WTC11 (cell line): ENCODE data around the gene TRIM44.

Source experiments
- MXD4 ChIP-seq: fragments of 250-450 bp; sonication (Bioruptor Pico); IDR thresholded peaks from 2 replicates; pipeline ENCODE4 v1.8.0; 2021; ENCODE audit warnings: mild to moderate bottlenecking, moderate library complexity, borderline replicate concordance
- ZNF121 ChIP-seq: sonication (generic); formaldehyde crosslinking; IDR thresholded peaks from 2 replicates; pipeline ENCODE4 v1.8.0; 2023; ENCODE audit warnings: missing genetic modification reagents
- ZNF219 ChIP-seq: sonication (generic); formaldehyde crosslinking; IDR thresholded peaks from 2 replicates; pipeline ENCODE4 v1.8.0; 2023; ENCODE audit warnings: missing genetic modification reagents, mild to moderate bottlenecking, borderline replicate concordance
- TF ChIP-seq, protein P1 (sequence below): fragments of 200-600 bp; IDR thresholded peaks from 2 replicates; pipeline ENCODE4 v1.8.0; 2022; ENCODE audit warnings: antibody characterized with exemption
- TF ChIP-seq, protein P2 (sequence below): sonication (generic); formaldehyde crosslinking; conservative IDR thresholded peaks from 2 replicates; pipeline ENCODE4 v1.8.1; 2022; ENCODE audit warnings: mild to moderate bottlenecking, missing genetic modification reagents
- TF ChIP-seq, protein P3 (sequence below): sonication (generic); formaldehyde crosslinking; IDR thresholded peaks from 2 replicates; pipeline ENCODE4 v1.8.1; 2023; ENCODE audit warnings: mild to moderate bottlenecking, missing genetic modification reagents

DNA sequence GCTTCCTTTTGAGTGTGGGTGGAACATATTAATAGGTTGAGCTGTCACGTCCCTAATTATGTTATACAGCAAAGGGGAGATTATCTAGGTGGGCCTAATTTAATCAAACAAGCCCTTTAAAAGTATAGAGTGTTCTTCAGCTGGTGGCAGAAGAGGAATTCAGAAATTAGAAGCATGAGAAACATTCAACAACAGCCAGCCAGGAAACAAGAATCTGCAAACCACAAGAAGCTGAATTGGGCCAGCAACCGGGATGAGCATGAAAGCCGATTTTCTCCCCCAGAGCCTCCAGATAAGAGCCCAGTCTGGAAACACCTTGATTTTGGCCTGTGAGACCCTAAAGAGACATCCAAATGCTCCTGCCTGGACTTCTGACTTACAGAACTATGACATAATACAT, 175.5 kb downstream of the TRIM44 start:
- TF ChIP-seq, protein P1, sequence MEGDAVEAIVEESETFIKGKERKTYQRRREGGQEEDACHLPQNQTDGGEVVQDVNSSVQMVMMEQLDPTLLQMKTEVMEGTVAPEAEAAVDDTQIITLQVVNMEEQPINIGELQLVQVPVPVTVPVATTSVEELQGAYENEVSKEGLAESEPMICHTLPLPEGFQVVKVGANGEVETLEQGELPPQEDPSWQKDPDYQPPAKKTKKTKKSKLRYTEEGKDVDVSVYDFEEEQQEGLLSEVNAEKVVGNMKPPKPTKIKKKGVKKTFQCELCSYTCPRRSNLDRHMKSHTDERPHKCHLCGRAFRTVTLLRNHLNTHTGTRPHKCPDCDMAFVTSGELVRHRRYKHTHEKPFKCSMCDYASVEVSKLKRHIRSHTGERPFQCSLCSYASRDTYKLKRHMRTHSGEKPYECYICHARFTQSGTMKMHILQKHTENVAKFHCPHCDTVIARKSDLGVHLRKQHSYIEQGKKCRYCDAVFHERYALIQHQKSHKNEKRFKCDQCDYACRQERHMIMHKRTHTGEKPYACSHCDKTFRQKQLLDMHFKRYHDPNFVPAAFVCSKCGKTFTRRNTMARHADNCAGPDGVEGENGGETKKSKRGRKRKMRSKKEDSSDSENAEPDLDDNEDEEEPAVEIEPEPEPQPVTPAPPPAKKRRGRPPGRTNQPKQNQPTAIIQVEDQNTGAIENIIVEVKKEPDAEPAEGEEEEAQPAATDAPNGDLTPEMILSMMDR = no peak
- TF ChIP-seq, protein P2, sequence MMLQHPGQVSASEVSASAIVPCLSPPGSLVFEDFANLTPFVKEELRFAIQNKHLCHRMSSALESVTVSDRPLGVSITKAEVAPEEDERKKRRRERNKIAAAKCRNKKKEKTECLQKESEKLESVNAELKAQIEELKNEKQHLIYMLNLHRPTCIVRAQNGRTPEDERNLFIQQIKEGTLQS (CRISPR knock-in tag) = no peak
- no peak for TF ChIP-seq MXD4 (CRISPR knock-in tag)
- TF ChIP-seq ZNF121 (CRISPR knock-in tag) = no peak
- TF ChIP-seq, protein P3, sequence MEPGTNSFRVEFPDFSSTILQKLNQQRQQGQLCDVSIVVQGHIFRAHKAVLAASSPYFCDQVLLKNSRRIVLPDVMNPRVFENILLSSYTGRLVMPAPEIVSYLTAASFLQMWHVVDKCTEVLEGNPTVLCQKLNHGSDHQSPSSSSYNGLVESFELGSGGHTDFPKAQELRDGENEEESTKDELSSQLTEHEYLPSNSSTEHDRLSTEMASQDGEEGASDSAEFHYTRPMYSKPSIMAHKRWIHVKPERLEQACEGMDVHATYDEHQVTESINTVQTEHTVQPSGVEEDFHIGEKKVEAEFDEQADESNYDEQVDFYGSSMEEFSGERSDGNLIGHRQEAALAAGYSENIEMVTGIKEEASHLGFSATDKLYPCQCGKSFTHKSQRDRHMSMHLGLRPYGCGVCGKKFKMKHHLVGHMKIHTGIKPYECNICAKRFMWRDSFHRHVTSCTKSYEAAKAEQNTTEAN (CRISPR knock-in tag) = no peak
- TF ChIP-seq ZNF219 (CRISPR knock-in tag) = no peak
